Ishikawa (cell line): ENCODE data around the gene COX7B2.

ENCODE experiments used
- CEBPB ChIP-seq: IDR thresholded peaks from 2 replicates; pipeline ENCODE4 v1.6.1; 2012
- EP300 ChIP-seq: IDR thresholded peaks from 2 replicates; pipeline ENCODE4 v1.6.1; 2012; ENCODE audit warnings: borderline replicate concordance
- RAD21 ChIP-seq: IDR thresholded peaks from 2 replicates; pipeline ENCODE4 v1.6.1; 2012; ENCODE audit warnings: low read depth
- TF ChIP-seq, protein P1 (sequence below): IDR thresholded peaks from 2 replicates; pipeline ENCODE4 v1.6.1; 2012

DNA sequence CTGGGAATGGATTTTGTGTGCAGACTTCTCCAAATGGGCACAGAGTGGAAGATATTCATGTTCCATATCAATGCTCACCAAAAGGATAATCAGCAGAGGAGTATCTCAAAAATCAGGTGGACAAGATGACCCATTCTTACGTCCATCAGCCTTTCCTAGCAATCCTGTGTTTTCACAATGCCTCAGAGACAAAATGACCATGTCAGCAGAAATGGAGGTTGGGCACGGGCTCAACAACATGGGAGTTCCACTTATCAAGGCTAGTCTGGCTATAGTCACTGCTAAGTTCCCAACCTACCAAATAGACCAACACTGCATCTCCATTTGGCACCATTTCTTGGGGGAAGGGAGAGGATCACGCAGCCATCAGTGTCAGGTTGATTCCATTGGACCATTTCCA is 179.0 kb downstream of the COX7B2 start:
- TF ChIP-seq CEBPB (no peak), RAD21 (no peak), EP300 (no peak)
- TF ChIP-seq, protein P1, sequence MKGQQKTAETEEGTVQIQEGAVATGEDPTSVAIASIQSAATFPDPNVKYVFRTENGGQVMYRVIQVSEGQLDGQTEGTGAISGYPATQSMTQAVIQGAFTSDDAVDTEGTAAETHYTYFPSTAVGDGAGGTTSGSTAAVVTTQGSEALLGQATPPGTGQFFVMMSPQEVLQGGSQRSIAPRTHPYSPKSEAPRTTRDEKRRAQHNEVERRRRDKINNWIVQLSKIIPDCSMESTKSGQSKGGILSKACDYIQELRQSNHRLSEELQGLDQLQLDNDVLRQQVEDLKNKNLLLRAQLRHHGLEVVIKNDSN: no peak
